GM19467 (cell line): ENCODE data around the gene CCR3.

ENCODE experiments used
- ATAC-seq: cut with Tn5 transposase; IDR thresholded peaks from one replicate; pipeline ENCODE4 v1.9.1; 2021; ENCODE audit warnings: mild to moderate bottlenecking, moderate library complexity; ENCODE audit not compliant: unreplicated experiment

Gene CCR3

GRCh38 chr3:46293991-46294833 is 52.0 kb downstream of the CCR3 start:
- ATAC-seq, result no peak

GRCh38 chr3:46296826-46297225 is 54.6 kb downstream of the CCR3 start:
- ATAC-seq, result no peak

- no peak for ATAC-seq
Measured at GRCh38 chr3:46297658-46298423, 55.6 kb downstream of the CCR3 start.

- no peak for ATAC-seq
Measured at GRCh38 chr3:46298871-46299607, 56.8 kb downstream of the CCR3 start.

- ATAC-seq, result no peak
Measured at GRCh38 chr3:46299608-46300460, 57.6 kb downstream of the CCR3 start.

- ATAC-seq, result no peak
Measured at GRCh38 chr3:46300461-46300789, 58.2 kb downstream of the CCR3 start.

- no peak for ATAC-seq
Measured at GRCh38 chr3:46301122-46301835, 59.0 kb downstream of the CCR3 start.

GRCh38 chr3:46303240-46303639 is 61.0 kb downstream of the CCR3 start:
- no peak for ATAC-seq

GRCh38 chr3:46304739-46305138 is 62.5 kb downstream of the CCR3 start:
- no peak for ATAC-seq

GRCh38 chr3:46312991-46313390 is 70.7 kb downstream of the CCR3 start:
- ATAC-seq, result no peak

GRCh38 chr3:46314517-46314916 is 72.3 kb downstream of the CCR3 start:
- no peak for ATAC-seq

- no peak for ATAC-seq
Measured at GRCh38 chr3:46316206-46316605, 73.9 kb downstream of the CCR3 start.
